GM19238 (cell line): ENCODE measurements around the gene XBP1.
"Not testable (repeated sequence)": the region's sequence is repeated elsewhere in the genome, so short reads cannot be mapped to it uniquely, and the experiment has no call there.

ENCODE experiments used
- DNase-seq: peaks from one replicate; pipeline ENCODE4 v3.0.0; 2011; ENCODE audit warnings: low spot score; ENCODE audit not compliant: insufficient read length

Gene XBP1

DNA sequence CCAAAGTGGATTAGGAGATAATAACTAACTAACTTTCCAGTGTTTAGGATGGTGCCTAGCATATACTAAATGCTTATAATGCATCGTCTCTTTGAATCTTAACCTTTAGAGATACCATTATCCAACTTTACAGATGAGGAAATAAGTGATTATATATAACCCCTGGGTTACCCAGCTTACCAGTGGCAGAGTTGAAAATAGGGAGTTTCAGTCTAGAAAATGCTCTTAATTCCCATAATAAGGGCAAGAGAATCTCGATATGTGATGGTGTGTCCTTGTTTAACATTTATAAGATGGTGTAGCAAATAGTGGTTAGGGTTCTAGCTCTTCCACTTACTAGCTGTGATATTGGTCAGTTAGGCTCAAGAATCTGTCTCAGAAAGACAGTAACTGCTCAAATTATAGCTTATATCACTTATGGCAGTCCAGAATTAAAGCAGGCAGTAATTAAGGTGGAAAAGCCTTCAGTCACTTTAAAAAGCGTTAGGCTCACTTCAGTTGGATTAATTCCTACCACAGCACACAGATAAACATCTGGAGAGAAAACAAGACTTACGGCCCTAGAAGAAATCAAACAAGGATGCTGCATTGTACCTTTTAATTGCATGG, 6.3 kb downstream of the XBP1 start:
- no peak for DNase-seq

DNA sequence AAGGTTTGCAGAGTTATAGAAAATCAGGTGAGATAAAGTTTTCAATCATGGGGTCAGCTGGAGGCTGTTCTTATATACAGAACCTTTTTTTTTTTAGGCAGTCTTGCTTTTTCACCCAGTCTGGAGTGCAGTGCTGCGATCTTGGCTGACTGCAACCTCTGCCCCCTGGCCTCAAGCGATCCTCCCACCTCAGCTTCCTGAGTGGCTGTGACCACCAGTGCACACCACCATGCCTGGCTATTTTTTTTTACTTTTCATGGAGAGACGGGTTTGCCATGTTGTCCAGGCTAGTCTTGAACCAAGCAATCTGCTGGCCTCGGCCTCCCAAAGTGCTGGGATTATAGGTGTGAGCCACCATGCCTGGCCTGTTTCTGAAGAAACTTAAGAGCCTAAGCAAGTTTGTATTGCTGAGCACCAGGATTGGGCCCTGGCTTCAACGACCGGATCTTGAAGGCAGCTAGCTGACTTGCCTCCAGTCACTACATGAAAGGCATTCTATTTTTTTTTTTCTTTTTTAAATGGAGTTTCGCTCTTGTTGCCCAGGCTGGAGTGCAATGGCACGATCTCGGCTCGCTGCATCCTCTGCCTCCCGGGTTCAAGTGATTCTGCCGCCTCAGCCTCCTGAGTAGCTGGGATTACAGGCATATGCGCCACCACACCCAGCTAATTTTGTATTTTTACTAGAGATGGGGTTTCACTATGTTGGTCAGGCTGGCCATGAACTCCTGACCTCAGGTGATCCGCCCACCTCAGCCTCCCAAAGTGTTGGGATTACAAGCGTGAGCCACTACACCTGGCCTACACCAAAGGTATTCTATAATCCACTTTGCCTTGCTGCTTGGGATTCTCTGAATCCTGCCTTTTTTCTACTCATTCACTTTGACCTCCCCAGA, 7.6 kb downstream of the XBP1 start:
- DNase-seq: no peak

DNA sequence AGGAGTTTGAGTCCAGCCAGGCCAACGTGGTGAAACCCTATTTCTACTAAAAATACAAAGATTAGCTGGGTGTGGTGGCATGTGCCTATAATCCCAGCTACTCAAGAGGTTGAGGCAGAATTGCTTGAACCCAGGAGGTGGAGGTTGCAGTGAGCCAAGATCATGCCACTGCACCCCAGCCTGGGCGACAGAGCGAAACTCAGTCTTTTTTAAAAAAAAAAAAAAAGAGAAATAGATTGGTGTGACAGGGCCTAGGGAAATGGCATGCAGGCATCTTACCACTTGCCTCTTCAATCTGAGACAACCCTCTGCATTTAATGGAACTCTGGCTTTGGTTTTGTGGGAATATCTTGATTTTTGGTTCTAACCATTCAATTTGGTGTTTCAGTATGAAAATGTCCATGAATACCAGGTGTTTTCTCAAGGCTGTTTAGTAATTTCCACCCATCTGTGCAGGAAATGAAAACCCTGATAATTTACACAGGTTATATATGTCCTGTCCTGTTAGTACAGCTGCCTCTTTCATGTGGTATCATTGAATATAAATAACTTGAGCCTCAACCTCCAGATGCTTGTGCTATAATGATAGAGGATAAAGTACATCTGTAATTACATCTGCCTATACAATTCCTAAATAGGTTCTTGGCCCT, 8.4 kb downstream of the XBP1 start:
- DNase-seq: peak; percentile 22

DNA sequence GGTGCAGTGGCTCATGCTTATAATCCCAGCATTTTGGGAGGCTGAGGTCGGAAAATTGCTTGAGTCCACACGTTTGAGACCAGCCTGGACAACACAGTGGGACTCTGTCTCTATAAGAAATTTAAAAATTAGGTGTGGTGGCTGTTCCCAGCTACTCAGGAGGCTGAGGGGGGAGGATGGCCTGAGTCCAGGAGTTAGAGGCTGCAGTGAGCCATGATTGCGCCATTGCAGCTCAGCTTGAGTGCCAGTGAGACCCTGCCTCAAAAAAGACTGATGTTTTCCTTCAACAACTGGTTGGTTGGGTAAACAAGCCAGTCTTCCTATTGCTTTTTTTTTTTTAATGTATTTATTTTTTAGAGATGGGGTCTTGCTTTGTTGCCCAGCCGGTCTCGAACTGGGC, 9.2 kb downstream of the XBP1 start:
- no peak for DNase-seq

DNA sequence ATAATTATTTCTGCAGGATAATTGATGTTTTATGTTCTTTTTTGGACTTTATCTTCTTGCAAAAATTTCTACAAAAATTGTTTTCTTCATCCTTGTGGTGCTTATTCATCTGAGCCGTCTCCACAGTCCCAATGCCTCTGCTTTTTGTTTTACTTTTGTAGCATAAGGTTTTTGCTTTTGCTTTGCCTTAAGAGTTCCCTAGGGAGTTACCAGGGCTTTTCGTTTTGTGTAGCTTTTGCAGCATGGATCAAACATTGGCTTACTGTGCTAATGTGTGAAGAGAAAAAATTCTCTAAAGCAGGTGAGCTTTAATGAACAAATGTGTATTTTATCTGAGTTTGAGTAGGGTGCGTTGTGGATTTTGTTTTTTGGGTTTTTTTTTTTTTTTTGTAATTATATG, 11.8 kb downstream of the XBP1 start:
- DNase-seq: no peak

DNA sequence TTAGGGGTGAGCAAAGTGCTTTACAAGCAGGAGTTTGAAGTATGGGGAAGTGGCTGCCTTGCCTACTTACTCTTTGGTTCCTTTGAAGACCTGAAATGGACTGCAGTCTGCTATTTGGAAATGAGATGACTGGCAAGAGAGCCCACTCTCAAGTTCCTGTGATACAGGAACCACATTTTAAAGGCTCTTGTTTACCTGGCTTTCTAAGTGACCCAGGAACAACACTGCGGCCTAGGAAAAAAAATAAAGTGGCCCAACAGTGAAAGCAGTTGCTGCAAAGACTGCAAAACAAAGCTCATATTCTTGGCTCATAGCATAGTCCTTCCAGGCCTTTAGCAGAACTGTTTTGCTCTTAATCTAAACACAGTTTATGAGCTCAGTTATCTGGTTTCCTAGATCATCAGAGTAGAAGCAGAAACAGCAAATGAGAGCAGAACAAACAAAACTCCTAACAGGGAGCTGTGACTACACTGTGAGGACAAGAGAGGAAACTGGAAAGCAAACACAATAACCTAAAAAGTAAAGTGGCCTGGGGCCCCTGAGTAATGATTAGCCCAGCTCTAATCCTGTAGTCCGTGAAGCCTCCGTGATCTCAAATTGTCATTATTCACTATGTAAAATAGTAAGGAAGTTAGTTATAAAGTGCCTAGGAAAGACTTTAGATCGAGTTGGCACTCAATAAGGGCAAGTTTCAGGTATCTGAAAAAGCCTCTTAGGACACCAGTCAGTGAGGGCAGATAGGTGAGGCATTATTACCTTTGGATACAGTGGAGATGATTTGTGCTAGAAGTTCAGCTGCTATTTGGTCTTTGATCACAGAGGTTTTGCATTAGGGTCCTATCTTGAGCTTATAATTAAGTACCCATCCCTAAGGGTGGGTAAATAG, 16.3 kb downstream of the XBP1 start:
- no peak for DNase-seq

DNA sequence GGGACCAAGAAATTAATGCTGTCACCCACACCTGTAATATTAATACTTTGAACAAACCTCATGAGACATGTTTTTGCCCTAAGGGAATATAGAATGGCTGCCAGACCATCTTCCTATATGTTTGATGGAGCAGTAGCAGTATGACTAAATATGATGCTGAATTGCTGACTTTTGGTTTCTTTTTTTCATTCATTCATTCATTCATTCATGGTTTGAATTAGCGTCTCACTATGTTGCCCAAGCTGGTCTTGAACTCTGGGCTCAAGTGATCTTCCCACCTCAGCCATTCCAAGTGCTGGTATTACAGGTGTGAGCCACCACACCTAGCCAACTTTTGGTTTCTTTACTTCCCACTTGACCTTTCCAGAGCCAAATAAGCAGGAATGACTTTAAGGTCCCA, 20.1 kb downstream of the XBP1 start:
- DNase-seq: no peak

DNA sequence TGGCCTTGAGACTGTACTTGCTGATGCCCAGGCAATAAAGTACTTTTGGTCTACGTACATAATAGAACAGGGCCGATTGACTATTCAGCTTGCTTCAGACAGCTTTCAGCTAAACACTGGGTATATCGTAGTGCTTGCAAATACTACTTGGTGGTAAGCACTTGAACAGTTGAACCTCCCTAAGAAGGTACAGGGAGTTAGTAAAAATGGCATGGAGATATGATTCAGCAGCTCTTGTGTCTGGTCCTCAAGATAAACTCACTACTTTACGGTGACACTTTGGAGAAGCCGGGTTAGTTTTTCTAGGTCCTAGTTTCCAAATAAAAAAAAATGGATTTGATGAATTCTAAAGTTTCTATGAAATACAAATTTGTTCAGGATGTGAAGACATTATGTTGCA, 20.5 kb downstream of the XBP1 start:
- DNase-seq: no peak

DNA sequence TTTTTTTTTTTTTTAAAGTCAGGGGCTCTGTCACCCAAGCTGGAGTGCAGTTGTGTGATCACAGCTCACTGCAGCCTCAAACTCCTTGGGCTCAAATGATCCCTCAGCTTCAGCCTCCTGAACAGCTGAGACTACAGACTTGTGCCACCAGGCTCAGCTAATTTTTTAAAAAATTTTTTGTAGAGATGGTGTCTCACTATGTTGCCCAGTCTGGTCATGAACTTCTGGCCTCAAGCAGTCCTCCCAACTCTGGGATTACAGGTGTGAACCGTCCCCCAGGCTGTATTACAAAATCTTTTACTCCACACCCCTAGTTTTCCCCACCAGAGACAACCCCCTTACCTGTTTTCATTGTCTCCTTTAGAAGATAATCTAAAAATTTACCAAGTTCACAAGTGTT, 26.0 kb downstream of the XBP1 start:
- no peak for DNase-seq

DNA sequence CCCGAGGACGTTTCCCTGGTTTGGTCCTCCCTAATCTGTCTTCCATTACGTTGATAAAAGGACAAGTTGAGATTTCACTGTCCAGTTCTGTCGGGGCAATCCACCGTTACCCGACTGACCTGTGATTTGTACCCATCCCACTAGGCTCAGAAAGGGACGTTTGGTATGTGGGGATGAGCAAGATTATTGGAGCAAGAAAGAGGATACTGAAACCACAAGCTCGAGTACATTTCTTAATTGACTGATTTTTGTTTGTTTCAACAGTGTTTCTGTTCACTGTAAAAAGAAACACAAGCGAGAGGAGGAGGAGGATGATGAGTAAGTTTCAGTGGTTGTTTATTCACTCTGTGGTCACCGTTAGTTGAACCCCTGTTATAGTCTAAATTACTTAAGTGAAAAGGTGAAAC, 26.9 kb downstream of the XBP1 start:
- DNase-seq: peak; percentile 17

DNA sequence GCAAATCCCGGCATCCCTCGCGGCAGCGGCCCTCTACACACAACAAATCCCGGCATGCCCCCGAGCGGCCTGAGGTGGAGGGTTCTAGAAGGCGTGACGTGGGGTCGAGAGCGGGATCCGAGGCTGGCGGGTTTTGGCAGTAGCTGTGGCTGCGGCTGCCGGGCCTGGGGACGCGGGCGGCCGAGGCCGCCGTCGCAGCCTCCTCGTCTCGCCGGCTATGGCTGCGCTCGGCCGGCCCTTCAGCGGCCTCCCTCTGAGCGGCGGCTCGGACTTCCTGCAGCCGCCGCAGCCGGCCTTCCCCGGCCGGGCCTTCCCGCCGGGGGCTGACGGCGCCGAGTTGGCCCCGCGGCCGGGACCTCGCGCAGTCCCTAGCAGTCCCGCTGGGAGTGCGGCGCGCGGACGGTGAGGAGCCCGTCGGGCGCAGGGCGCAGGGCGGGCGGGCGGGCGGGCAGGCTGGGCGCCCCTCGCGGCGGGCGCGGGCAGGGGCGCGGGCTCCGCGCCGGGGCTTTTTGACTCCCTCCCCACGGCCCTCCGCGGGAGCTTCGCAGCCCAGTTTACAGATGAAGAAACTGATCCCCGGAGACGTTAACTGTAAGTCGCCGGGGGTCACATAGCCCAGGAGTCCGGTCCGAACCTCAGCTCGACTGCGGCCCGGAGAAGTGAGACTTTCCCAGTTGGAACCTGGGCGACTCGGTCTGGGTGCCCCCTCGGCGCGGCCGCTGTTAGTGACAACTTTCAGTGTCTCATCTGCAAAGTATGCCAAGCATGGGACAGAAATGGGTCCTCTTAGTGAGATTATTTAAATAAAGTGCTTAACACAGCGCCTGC, 27.5 kb downstream of the XBP1 start, which contains the start of gene CCDC117:
Gene CCDC117 (plus strand): TSS at position 63 of the 828 bp plus-strand sequence. CDS start 155 bp downstream, at position 218.
- DNase-seq: peak; percentile 96

DNA sequence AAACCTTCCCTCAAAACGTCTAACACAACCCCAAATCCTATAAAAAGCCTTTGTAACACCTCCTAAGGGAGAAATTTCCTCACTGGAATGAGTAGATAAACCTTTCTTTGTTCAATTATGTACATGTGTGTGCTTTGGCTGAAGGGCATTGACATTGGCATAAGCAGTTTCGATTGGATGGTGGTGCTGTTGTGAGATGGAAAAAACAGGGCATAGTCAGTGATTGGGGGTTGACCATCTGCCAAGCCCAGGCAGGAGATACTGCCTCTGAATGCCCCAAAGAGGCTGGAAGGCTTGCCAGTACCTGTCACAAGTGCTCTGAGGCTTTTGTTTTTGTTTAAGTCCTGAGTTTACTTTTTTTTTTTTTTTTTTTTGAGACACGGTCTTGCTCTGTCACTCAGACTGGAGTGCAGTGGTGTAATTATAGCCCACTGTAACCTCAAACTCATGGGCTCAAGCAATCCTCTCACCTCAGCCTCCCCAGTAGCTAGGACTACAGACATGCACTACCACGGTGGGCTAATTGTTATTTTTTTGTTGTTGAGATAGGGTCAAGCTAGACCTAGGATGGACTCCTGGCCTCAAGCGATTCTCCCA, 29.1 kb downstream of the XBP1 start:
- no peak for DNase-seq

DNA sequence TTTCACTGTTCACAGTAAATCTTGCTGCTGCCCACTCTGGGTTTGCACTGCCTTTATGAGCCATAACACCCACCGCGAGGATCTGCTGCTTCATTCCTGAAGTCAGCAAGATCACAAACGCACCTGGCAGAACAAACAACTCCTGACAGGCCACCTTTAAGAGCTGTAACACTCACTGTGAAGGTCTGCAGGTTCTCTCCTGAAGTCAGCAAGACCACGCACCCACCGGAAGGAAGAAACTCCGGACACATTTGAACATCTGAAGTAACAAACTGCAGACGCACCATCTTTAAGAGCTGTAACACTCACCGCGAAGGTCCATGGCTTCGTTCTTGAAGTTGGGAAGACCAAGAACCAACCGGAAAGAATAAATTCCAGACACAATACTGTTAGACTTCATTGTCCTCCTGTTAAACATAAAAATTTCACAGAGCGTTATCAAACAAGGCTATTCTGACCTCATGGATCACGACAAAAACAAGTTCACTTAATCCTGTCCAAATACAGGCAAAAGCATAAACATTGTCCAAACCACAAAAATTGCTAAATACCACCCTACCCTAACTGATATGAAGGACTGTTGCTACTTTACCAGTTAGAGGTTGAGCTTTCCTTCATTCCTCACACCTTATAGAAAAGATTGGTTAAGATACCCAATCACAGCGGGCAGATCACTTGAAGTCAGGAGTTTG, 30.8 kb downstream of the XBP1 start:
- no peak for DNase-seq

DNA sequence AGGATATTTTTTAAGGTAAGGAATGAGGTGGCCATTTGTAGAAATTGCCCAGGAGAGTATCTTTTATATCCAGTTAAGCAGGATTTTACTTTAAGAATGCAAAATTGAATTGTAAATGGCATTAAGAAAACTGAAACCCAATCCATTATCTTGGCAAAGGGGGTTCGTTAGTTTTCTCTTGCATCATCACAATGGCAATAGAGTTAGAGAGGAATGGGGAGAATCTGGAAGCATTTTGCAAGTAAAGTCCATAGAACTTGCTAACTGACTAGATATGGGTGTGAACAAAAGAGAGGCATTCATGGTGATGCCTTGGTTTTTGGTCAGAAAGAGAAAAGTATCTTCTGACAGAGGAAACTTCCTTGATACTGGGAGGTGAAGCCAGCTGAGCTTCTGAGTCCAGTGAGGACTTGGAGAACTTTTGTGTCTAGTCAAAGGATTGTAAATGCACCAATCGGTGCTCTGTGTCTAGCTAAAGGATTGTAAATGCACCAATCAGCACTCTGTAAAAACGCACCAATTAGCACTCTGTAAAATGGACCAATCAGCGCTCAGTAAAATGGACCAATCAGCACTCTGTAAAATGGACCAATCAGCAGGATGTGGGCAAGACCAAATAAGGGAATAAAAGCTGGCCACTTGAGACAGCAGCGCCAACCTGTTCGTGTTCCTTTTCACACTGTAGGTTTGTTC, 31.5 kb downstream of the XBP1 start:
- DNase-seq: no peak

DNA sequence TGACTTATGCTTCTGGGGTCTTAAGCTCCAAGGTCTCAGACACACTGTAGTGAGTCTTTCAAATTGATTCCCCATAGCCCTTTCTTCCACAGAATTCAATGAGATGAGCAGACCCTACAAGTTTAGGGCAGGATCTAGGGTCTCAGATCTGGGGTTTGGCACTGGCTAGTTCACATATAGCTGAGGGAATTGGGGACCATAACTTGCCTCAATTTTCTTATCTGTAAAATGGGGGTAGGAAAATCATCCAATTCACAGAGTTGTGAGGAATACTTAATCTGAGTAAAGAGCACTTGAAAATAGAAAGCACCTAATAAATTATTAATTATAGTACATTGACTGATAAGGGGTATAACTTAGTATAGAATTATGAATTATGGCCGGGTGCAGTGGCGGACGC, 33.7 kb downstream of the XBP1 start:
- no peak for DNase-seq

DNA sequence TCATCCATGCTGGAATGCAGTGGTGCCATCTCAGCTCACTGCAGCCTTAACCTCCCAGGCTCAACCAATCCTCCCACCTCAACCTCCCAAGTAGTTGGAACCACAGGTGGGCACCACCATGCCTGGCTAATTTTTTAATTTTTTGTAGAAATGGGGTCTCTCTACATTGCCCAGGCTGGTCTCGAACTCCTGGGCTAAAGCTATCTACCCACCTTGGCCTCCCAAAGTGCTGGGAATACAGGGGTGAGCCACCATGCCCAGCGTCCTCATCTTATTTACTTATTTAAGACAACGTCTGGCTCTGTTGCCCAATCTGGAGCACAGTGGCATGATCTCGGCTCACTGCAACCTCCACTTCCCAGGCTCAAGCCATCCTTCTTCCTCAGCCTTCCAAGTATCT, 38.4 kb downstream of the XBP1 start:
- DNase-seq: not testable (repeated sequence)

DNA sequence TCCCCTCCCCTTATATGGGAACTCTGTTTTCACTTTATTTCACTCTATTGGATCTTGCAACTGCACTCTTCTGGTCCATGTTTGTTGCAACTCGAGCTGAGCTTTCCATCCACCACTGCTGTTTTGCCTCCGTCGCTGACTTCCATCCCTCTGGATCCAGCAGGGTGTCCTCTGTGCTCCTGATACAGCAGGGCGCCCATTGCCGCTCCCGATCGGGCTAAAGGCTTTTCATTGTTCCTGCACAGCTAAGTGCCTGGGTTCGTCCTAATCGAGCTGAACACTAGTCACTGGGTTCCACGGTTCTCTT, 39.0 kb downstream of the XBP1 start:
- DNase-seq: no peak

DNA sequence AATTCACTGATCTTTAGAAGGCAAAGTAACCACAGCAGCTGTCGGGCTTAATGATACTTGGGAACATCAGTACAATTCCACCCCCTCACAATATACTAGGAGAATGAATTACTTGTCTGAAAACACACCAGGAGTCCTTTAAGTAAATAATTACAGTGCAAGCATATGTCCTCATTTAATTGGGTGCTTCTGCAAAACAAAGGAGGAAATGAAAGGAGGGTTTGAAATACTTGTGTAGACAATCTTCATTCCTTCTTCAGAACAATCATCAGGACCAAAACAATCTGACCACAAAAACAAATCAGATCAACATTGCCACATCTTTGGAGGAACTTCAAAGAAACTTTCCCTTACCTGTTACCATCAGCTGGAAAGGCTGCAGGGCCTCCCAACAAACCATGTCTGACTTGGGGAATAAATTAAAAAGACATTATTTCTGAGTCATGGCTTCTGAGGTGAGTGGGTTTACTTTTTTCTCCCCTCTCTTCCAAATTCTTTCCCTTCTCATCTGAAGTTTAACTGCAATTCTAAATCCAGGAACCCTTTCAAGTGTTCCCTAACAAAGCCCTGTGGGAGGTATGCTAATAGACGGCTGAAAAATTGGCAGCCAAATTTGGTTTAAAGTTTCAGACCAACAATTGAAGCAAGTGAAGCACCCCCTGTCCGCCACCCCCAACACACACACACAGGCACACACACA, 40.4 kb downstream of the XBP1 start:
- no peak for DNase-seq
